ENCODE measurements around the gene NLRP7. TPM values are rescaled to one million over a fixed set of nuclear protein-coding genes. Genes with fewer than 3 reads are reported as not detected.
"Not testable (repeated sequence)": the region's sequence is repeated elsewhere in the genome, so short reads cannot be mapped to it uniquely, and the experiment has no call there.

Gene NLRP7
- total and polyA plus RNA-seq, 8 donors, result 0.06 TPM; not detected in 7

- Histone ChIP-seq H3K27ac (no peak overlapping the region), H3K27me3 (no peaks in the 10 kb centered on the region), H3K4me1 (no peaks in the 10 kb centered on the region), H3K36me3 (no peaks in the 10 kb centered on the region), H3K9me3 (no peaks in the 10 kb centered on the region), H3K4me3 (no peak overlapping the region)
- ATAC-seq (no peak), FAIRE-seq (no peak), DNase-seq (no peak)
- intact Hi-C loops (cut with DNase I), result no loop called here
- WGBS, 2 donors, result 58 to 71% methylated on average over 7 of the region's 7 CpGs
- TF ChIP-seq CTCF (IDR thresholded peaks at IDR 0.05), result no peak
These were observed 40.5 kb downstream of the NLRP7 start for GRCh38 chr19:54906819-54907218.

DNA sequence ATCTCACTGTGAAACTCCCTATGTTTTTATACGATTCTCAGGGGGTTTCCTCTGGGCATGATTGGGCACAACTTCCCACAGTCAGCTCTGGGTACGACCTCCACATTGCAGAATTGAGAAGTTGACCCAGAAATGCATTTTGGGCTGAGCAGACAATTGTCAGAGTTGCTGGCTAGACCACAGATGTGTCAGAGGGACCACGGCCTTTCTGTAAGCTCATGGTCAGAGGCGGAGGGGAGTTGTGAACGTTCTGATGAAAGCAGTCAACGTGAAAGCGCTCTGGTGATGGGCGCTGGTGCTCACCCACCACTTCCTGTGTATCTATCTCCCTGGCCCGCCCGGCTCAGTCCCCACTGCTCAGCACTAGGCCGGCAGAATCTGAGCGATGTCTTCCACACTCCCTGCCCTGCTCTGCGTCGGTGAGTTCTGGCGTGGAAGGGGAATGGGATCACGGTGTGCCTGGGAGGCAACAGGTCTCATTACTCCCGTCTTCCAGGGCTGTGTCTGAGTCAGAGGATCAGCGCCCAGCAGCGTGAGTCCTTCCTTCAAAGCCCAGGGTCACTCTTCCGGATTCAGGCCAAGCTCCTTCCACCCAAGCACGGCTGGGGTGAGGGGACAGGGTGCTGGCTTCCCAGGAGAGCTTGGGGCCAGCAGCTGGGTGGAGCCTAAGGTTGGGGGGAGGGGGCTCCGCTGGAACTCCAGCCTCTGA is 41.4 kb downstream of the NLRP7 start, which contains the start of gene NCR1:
Gene NCR1, plus strand, starts transcription at position 346 of the 709 bp plus-strand sequence. Its CDS starts 40 bp downstream, at position 386.
- FAIRE-seq (no peak), DNase-seq (no peak), ATAC-seq (no peak)
- H3K4me1 ChIP-seq, result no peaks in the 10 kb centered on the region
- no peak for TF ChIP-seq CTCF (IDR thresholded peaks at IDR 0.05)
- no peak within 1 kb of the TSS for H3K27ac ChIP-seq
- no peaks in the 10 kb centered on the region for H3K36me3 ChIP-seq
- WGBS, 2 donors, result 27 to 35% methylated on average over 22 of the region's 22 CpGs
- no peaks in the 10 kb centered on the region for H3K9me3 ChIP-seq
- no peaks in the 10 kb centered on the region for H3K27me3 ChIP-seq
- intact Hi-C loops (cut with DNase I), result no loop called here
- no peak within 1 kb of the TSS for H3K4me3 ChIP-seq

DNA sequence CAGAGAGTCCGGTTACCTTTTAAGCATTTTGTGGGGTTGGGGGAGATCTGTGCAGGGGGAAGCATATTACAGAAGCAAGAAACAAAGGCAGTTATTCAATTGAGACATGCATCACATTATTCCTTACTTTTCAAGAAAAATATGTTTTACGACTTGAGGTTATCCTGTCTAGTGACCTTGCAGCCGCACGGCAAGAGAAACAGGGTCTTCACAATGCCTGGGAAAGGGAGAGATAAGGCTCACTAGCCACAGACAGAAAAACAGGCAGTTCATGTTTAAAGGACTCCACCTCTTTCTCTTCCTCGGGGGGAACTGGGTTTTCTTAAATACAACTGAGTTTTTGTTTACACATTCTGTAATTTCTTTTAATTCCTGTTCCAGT is 41.9 kb downstream of the NLRP7 start:
- Histone ChIP-seq H3K27me3 (no peaks in the 10 kb centered on the region), H3K27ac (no peak overlapping the region), H3K9me3 (no peaks in the 10 kb centered on the region), H3K4me1 (no peaks in the 10 kb centered on the region), H3K4me3 (no peak overlapping the region), H3K36me3 (no peaks in the 10 kb centered on the region)
- FAIRE-seq, result no peak
- 22 to 30% methylated on average over 5 of the region's 5 CpGs for WGBS, 2 donors
- intact Hi-C loops (cut with DNase I), result no loop called here
- ATAC-seq, result no peak
- DNase-seq, result no peak
- no peak for TF ChIP-seq CTCF (IDR thresholded peaks at IDR 0.05)

DNA sequence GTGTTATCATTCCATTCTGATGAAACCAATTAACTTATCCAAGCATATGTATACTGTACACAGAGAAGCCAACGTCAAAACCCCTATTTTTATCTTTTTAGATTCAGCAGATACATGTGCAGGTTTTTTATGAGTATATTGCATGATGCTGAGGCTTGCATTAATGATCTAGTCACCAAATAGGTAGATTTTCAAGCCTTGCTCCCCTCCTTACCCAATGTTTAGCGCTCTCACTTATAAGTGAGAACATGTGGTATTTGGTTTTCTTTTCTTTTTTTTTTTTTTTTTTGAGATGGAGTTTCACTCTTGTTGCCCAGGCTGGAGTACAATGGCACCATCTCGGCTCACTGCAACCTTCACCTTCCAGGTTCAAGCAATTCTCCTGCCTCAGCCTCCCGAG is 43.1 kb downstream of the NLRP7 start:
- H3K9me3 ChIP-seq; intact Hi-C loops (cut with DNase I); FAIRE-seq: not testable (repeated sequence)

GRCh38 chr19:54903303-54903702 is 44.0 kb downstream of the NLRP7 start:
- intact Hi-C loops (cut with DNase I), result no loop called here
- no peaks in the 10 kb centered on the region for H3K9me3 ChIP-seq
- ATAC-seq (no peak), FAIRE-seq (peak; percentile 20), DNase-seq (no peak)
- TF ChIP-seq CTCF (IDR thresholded peaks at IDR 0.05), result no peak
- 77 to 88% methylated on average over 6 of the region's 6 CpGs for WGBS, 2 donors
- no peaks in the 10 kb centered on the region for H3K4me1 ChIP-seq
- no peak overlapping the region for H3K27ac ChIP-seq
- no peak overlapping the region for H3K4me3 ChIP-seq
- H3K36me3 ChIP-seq, result no peaks in the 10 kb centered on the region
- H3K27me3 ChIP-seq, result no peaks in the 10 kb centered on the region

More for the DNA sequence above, 43.1 kb downstream of the NLRP7 start:
- 63 to 67% methylated on average over 4 of the region's 4 CpGs for WGBS, 2 donors
- ATAC-seq, H3K4me1 ChIP-seq, DNase-seq, H3K36me3 ChIP-seq, H3K27ac ChIP-seq, H3K4me3 ChIP-seq, H3K27me3 ChIP-seq: not testable (repeated sequence)
